K562 (cell line): ENCODE results near the gene NR6A1. TPM values are rescaled to one million over a fixed set of nuclear protein-coding genes. Genes with fewer than 3 reads are reported as not detected.

Experiments used
- KLF16 ChIP-seq: IDR thresholded peaks from 2 replicates; pipeline ENCODE4 v1.6.1; 2016; ENCODE audit warnings: antibody characterized with exemption
- NFE2 ChIP-seq: IDR thresholded peaks from 2 replicates; pipeline ENCODE4 v1.6.1; 2014; ENCODE audit warnings: antibody characterized with exemption, low read depth
- RBM25 ChIP-seq: fragments of 200-400 bp; formaldehyde crosslinking; IDR thresholded peaks from 2 replicates; pipeline ENCODE4 v1.6.1; 2018; ENCODE audit warnings: low read length, low read depth, moderate library complexity; ENCODE audit not compliant: severe bottlenecking
- TCF3 ChIP-seq: sonication (generic); formaldehyde crosslinking; IDR thresholded peaks from 2 replicates; pipeline ENCODE4 v1.4.0; 2020; ENCODE audit warnings: mild to moderate bottlenecking, missing genetic modification reagents
- TEAD4 ChIP-seq, 2 experiments: sonication (generic) in 1 of 2; formaldehyde crosslinking in 1 of 2; IDR thresholded peaks; 2 replicates each; pipeline versions ENCODE4 v1.6.1 to v1.8.0; 2012 to 2022; ENCODE audit warnings: borderline replicate concordance in 1 of 2, inconsistent platforms in 1 of 2, low read length in 1 of 2, mild to moderate bottlenecking in 1 of 2, missing genetic modification reagents in 1 of 2
- ZNF507 ChIP-seq: conservative IDR thresholded peaks from 2 replicates; pipeline ENCODE4 v1.6.1; 2017; ENCODE audit warnings: missing genetic modification characterization, missing compliant biosample characterization
- polyA plus RNA-seq, 8 experiments: library from polyadenylated mRNA; depleted of rRNA in 4 of 8; stranded (reverse) in 5 of 8; unstranded in 3 of 8; fragments of >200 nt; fragmentation: Nextera tagmentation in 2 of 8; fragmentation: Illumina TruSeq in 1 of 8; extraction: Ambion mirVana in 2 of 8; extraction: Trizol in 1 of 8; gene quantifications; 2 replicates each; pipeline versions ENCODE4 v1.2.1 to v1.2.3, GENCODE V29; 2011 to 2014; ENCODE audit warnings: inconsistent platforms in 1 of 8, missing spikeins in 1 of 8
- total RNA-seq, 7 experiments: library from RNA; depleted of rRNA in 6 of 7; stranded (reverse); fragments of >200 nt in 6 of 7; fragmentation: Illumina TruSeq in 2 of 7; extraction: Trizol in 2 of 7; gene quantifications; 2 replicates each; pipeline versions ENCODE4 v1.2.1 to v1.2.3, GENCODE V29; 2011 to 2021; ENCODE audit warnings: low replicate concordance in 1 of 7
- TF ChIP-seq, protein P1 (sequence below): sonication (generic); formaldehyde crosslinking; IDR thresholded peaks from 2 replicates; pipeline ENCODE4 v1.8.1; 2023; ENCODE audit warnings: mild to moderate bottlenecking, missing genetic modification reagents
- TF ChIP-seq, protein P2 (sequence below), 2 experiments: fragments of 450-650 bp; formaldehyde crosslinking in 1 of 2; IDR thresholded peaks; 2 replicates each; pipeline versions ENCODE4 v1.4.0 to v1.6.1; 2014 to 2020; ENCODE audit warnings: mild to moderate bottlenecking in 2 of 2, borderline replicate concordance in 1 of 2, low read depth in 1 of 2
- TF ChIP-seq, protein P3 (sequence below): fragments of 450-650 bp; IDR thresholded peaks from 2 replicates; pipeline ENCODE4 v1.6.1; 2017; ENCODE audit warnings: antibody characterized with exemption

NR6A1 gene
- total and polyA plus RNA-seq, 9 of the 15 experiments (the other 6 are each of a cell fraction or from before 2014, with no cell fraction given) = 9.7 to 55.4 (median 28.3) TPM

DNA sequence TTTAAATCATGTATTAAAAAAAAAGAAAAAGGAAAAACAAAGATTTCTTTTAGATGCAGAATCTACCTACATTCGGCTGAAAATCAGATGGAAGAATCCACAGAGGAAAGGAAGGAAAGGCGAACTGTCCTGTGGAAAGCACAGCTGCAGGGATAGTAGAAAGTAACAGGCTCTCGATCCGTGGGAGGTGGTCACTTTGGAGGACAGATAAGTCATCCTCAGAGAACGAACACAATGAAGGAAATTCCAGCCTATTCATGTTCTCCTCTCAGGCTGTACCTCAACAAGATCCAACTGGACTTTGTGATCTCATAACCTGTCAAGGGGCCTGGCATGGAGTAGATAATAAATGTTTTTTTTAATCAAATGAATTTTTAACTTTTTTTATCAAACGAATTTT lies 72.8 kb downstream of the NR6A1 start (continued):
- TF ChIP-seq, protein P1, sequence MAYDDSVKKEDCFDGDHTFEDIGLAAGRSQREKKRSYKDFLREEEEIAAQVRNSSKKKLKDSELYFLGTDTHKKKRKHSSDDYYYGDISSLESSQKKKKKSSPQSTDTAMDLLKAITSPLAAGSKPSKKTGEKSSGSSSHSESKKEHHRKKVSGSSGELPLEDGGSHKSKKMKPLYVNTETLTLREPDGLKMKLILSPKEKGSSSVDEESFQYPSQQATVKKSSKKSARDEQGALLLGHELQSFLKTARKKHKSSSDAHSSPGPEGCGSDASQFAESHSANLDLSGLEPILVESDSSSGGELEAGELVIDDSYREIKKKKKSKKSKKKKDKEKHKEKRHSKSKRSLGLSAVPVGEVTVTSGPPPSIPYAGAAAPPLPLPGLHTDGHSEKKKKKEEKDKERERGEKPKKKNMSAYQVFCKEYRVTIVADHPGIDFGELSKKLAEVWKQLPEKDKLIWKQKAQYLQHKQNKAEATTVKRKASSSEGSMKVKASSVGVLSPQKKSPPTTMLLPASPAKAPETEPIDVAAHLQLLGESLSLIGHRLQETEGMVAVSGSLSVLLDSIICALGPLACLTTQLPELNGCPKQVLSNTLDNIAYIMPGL (CRISPR knock-in tag) = no peak
- TF ChIP-seq, protein P2, sequence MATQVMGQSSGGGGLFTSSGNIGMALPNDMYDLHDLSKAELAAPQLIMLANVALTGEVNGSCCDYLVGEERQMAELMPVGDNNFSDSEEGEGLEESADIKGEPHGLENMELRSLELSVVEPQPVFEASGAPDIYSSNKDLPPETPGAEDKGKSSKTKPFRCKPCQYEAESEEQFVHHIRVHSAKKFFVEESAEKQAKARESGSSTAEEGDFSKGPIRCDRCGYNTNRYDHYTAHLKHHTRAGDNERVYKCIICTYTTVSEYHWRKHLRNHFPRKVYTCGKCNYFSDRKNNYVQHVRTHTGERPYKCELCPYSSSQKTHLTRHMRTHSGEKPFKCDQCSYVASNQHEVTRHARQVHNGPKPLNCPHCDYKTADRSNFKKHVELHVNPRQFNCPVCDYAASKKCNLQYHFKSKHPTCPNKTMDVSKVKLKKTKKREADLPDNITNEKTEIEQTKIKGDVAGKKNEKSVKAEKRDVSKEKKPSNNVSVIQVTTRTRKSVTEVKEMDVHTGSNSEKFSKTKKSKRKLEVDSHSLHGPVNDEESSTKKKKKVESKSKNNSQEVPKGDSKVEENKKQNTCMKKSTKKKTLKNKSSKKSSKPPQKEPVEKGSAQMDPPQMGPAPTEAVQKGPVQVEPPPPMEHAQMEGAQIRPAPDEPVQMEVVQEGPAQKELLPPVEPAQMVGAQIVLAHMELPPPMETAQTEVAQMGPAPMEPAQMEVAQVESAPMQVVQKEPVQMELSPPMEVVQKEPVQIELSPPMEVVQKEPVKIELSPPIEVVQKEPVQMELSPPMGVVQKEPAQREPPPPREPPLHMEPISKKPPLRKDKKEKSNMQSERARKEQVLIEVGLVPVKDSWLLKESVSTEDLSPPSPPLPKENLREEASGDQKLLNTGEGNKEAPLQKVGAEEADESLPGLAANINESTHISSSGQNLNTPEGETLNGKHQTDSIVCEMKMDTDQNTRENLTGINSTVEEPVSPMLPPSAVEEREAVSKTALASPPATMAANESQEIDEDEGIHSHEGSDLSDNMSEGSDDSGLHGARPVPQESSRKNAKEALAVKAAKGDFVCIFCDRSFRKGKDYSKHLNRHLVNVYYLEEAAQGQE (IDR thresholded peaks at IDR 0.05; ENCODE audit: borderline replicate concordance) = 0 out of 2 replicates have a peak, but pooled peaks have one; percentile 16
- TF ChIP-seq, protein P2 (CRISPR knock-in tag; IDR thresholded peaks at IDR 0.05; ENCODE audit: low read depth) = no peak
- 0 out of 2 replicates have a peak, but pooled peaks have one; percentile 5 for TF ChIP-seq NFE2
- no peak for TF ChIP-seq RBM25
- TF ChIP-seq, protein P3, sequence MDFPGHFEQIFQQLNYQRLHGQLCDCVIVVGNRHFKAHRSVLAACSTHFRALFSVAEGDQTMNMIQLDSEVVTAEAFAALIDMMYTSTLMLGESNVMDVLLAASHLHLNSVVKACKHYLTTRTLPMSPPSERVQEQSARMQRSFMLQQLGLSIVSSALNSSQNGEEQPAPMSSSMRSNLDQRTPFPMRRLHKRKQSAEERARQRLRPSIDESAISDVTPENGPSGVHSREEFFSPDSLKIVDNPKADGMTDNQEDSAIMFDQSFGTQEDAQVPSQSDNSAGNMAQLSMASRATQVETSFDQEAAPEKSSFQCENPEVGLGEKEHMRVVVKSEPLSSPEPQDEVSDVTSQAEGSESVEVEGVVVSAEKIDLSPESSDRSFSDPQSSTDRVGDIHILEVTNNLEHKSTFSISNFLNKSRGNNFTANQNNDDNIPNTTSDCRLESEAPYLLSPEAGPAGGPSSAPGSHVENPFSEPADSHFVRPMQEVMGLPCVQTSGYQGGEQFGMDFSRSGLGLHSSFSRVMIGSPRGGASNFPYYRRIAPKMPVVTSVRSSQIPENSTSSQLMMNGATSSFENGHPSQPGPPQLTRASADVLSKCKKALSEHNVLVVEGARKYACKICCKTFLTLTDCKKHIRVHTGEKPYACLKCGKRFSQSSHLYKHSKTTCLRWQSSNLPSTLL = no peak
- TF ChIP-seq TCF3 (CRISPR knock-in tag) = 0 out of 2 replicates have a peak, but pooled peaks have one; percentile 15
- 0 out of 2 replicates have a peak, but pooled peaks have one; percentile 33 for TF ChIP-seq TEAD4 (IDR thresholded peaks at IDR 0.05; ENCODE audit: low read length)
- no peak for TF ChIP-seq TEAD4 (CRISPR knock-in tag; IDR thresholded peaks at IDR 0.05; ENCODE audit: borderline replicate concordance)
- TF ChIP-seq KLF16 = 0 out of 2 replicates have a peak, but pooled peaks have one; percentile 6
- no peak for TF ChIP-seq ZNF507
